GM19467 (cell line): ENCODE data around the gene CLEC4M.
"Not testable (repeated sequence)": the region's sequence is repeated elsewhere in the genome, so short reads cannot be mapped to it uniquely, and the experiment has no call there.

ENCODE experiments used
- ATAC-seq: cut with Tn5 transposase; IDR thresholded peaks from one replicate; pipeline ENCODE4 v1.9.1; 2021; ENCODE audit warnings: mild to moderate bottlenecking, moderate library complexity; ENCODE audit not compliant: unreplicated experiment

Gene CLEC4M

GRCh38 chr19:7739801-7740681 lies 23.0 kb upstream of the CLEC4M start:
- no peak for ATAC-seq

- no peak for ATAC-seq
These were observed 22.4 kb upstream of the CLEC4M start for GRCh38 chr19:7740682-7741054.

- ATAC-seq = no peak
These were observed 20.5 kb upstream of the CLEC4M start for GRCh38 chr19:7742575-7742974.

GRCh38 chr19:7742991-7743390 lies 20.1 kb upstream of the CLEC4M start:
- no peak for ATAC-seq

GRCh38 chr19:7743425-7743841 lies 19.6 kb upstream of the CLEC4M start:
- ATAC-seq = no peak

- ATAC-seq = no peak
These were observed 18.8 kb upstream of the CLEC4M start for GRCh38 chr19:7744199-7744786.

GRCh38 chr19:7744871-7745650 lies 18.0 kb upstream of the CLEC4M start:
- ATAC-seq = no peak

GRCh38 chr19:7746306-7746705 lies 16.7 kb upstream of the CLEC4M start:
- not testable (repeated sequence) for ATAC-seq

- ATAC-seq = no peak
These were observed 15.8 kb upstream of the CLEC4M start, which contains the start of gene CD209 for GRCh38 chr19:7746903-7747884. CD209 (minus strand) TSS chr19:7747534; CDS start chr19:7747511, 23 bp downstream.

- ATAC-seq = no peak
These were observed 14.9 kb upstream of the CLEC4M start for GRCh38 chr19:7748171-7748570.

- ATAC-seq = no peak
These were observed 14.3 kb upstream of the CLEC4M start for GRCh38 chr19:7748756-7749155.

- ATAC-seq = no peak
These were observed 11.8 kb upstream of the CLEC4M start for GRCh38 chr19:7751157-7751783.

GRCh38 chr19:7756258-7756657 lies 6.8 kb upstream of the CLEC4M start:
- no peak for ATAC-seq

- ATAC-seq = no peak
These were observed 5.7 kb upstream of the CLEC4M start for GRCh38 chr19:7757358-7757757.

GRCh38 chr19:7759156-7759555 lies 3.9 kb upstream of the CLEC4M start:
- no peak for ATAC-seq

GRCh38 chr19:7763696-7764095 lies 653 bp downstream of the CLEC4M start:
- no peak for ATAC-seq

- ATAC-seq = not testable (repeated sequence)
These were observed 1.1 kb downstream of the CLEC4M start for GRCh38 chr19:7764157-7764556.

- ATAC-seq = not testable (repeated sequence)
These were observed 2.0 kb downstream of the CLEC4M start for GRCh38 chr19:7765043-7765442.

- ATAC-seq = no peak
These were observed 3.5 kb downstream of the CLEC4M start for GRCh38 chr19:7766535-7766934.

- ATAC-seq = no peak
These were observed 4.4 kb downstream of the CLEC4M start for GRCh38 chr19:7767487-7767886.
